Loucy (cell line): Measurements from ENCODE around the gene ERFE.
"Not testable (repeated sequence)": the region's sequence is repeated elsewhere in the genome, so short reads cannot be mapped to it uniquely, and the experiment has no call there.

Experiments used
- H2AFZ ChIP-seq: fragments of 200-600 bp; sonication (generic); 2 replicates; pipeline ENCODE4 v1.6.0; 2016; ENCODE audit warnings: antibody characterized with exemption, mild to moderate bottlenecking, low read length, moderate library complexity
- H3F3A ChIP-seq: fragments of 200-600 bp; 2 replicates; pipeline ENCODE4 v1.6.0; 2016; ENCODE audit warnings: antibody characterized with exemption, low read depth, mild to moderate bottlenecking
- H3K27me3 ChIP-seq: fragments of 200-600 bp; sonication (generic); 2 replicates; pipeline ENCODE4 v1.6.1; 2014; ENCODE audit warnings: low read length, mild to moderate bottlenecking; ENCODE audit not compliant: insufficient read depth, poor library complexity, severe bottlenecking
- H3K36me3 ChIP-seq: fragments of 200-600 bp; sonication (generic); 2 replicates; pipeline ENCODE4 v1.6.1; 2016; ENCODE audit warnings: low read length; ENCODE audit not compliant: insufficient read depth
- H3K4me1 ChIP-seq: fragments of 200-600 bp; sonication (generic); 2 replicates; pipeline ENCODE4 v1.5.1; 2014; ENCODE audit warnings: low read length, mild to moderate bottlenecking; ENCODE audit not compliant: insufficient read depth, poor library complexity, severe bottlenecking
- H3K4me2 ChIP-seq: fragments of 200-600 bp; sonication (generic); 2 replicates; pipeline ENCODE4 v1.6.0; 2014; ENCODE audit warnings: antibody characterized with exemption, low read length, low read depth, mild to moderate bottlenecking; ENCODE audit not compliant: poor library complexity, severe bottlenecking
- H3K4me3 ChIP-seq: fragments of 200-600 bp; sonication (generic); 2 replicates; pipeline ENCODE4 v1.5.1; 2014; ENCODE audit warnings: low read length, mild to moderate bottlenecking, mixed read lengths; ENCODE audit not compliant: poor library complexity, severe bottlenecking
- H3K79me2 ChIP-seq: fragments of 200-600 bp; sonication (generic); 2 replicates; pipeline ENCODE4 v1.6.1; 2014; ENCODE audit warnings: low read length; ENCODE audit not compliant: insufficient read depth
- H3K9ac ChIP-seq: fragments of 200-600 bp; sonication (generic); 2 replicates; pipeline ENCODE4 v1.6.0; 2014; ENCODE audit warnings: mild to moderate bottlenecking, low read depth, low read length, moderate library complexity; ENCODE audit not compliant: poor library complexity, severe bottlenecking
- H3K9me2 ChIP-seq: fragments of 200-600 bp; sonication (generic); replicated peaks from 2 replicates; pipeline ENCODE4 v1.6.1; 2016; ENCODE audit warnings: low read depth, low read length, mixed read lengths
- H3K9me3 ChIP-seq: fragments of 200-600 bp; sonication (generic); 2 replicates; pipeline ENCODE4 v1.6.1; 2014; ENCODE audit warnings: mild to moderate bottlenecking, antibody characterized with exemption, low read length, low read depth; ENCODE audit not compliant: insufficient read depth
- H4K20me1 ChIP-seq: fragments of 200-600 bp; sonication (generic); 2 replicates; pipeline ENCODE4 v1.6.0; 2014; ENCODE audit warnings: antibody characterized with exemption, low read length, mild to moderate bottlenecking; ENCODE audit not compliant: insufficient read depth, poor library complexity, severe bottlenecking
- CTCF ChIP-seq: fragments of 200-600 bp; sonication (generic); conservative IDR thresholded peaks from 2 replicates; pipeline ENCODE4 v1.5.1; 2014; ENCODE audit warnings: mild to moderate bottlenecking, antibody characterized with exemption, low read length
- EZH2phosphoT487 ChIP-seq: fragments of 200-600 bp; IDR thresholded peaks from 2 replicates; pipeline ENCODE4 v1.6.1; 2018; ENCODE audit warnings: antibody characterized with exemption, mild to moderate bottlenecking, moderate library complexity, borderline replicate concordance

ERFE gene

GRCh38 chr2:238169708-238170251 is 11.0 kb downstream of the ERFE start:
- H2AFZ ChIP-seq: no peak overlapping the region
- no peaks in the 10 kb centered on the region for H3K79me2 ChIP-seq
- no peaks in the 10 kb centered on the region for H3K9me3 ChIP-seq
- H3K36me3 ChIP-seq: peaks cover 60% of the 10 kb centered on the region; the same call in 1 of the 2 replicates
- peaks cover 9% of the 10 kb centered on the region; the same call in 1 of the 2 replicates for H3F3A ChIP-seq
- H3K27me3 ChIP-seq: no peaks in the 10 kb centered on the region
- no peak for TF ChIP-seq EZH2phosphoT487
- no peak for TF ChIP-seq CTCF
- H4K20me1 ChIP-seq: no peaks in the 10 kb centered on the region
- peaks cover 17% of the 10 kb centered on the region for H3K4me1 ChIP-seq
- H3K4me3 ChIP-seq: no peak overlapping the region
- H3K9ac ChIP-seq: no peak overlapping the region
- H3K9me2 ChIP-seq: no peaks in the 10 kb centered on the region
- no peak overlapping the region for H3K4me2 ChIP-seq

GRCh38 chr2:238170386-238171071 is 11.8 kb downstream of the ERFE start:
- TF ChIP-seq CTCF: no peak
- no peak for TF ChIP-seq EZH2phosphoT487
- Histone ChIP-seq H3K4me3 (no peak overlapping the region), H3K27me3 (no peaks in the 10 kb centered on the region), H3K9me2 (no peaks in the 10 kb centered on the region), H3K9ac (no peak overlapping the region), H3K79me2 (no peaks in the 10 kb centered on the region), H3F3A (peaks cover 9% of the 10 kb centered on the region), H2AFZ (no peak overlapping the region), H3K4me1 (peaks cover 25% of the 10 kb centered on the region), H3K36me3 (peaks cover 60% of the 10 kb centered on the region; the same call in 1 of the 2 replicates), H3K9me3 (no peaks in the 10 kb centered on the region), H4K20me1 (no peaks in the 10 kb centered on the region), H3K4me2 (no peak overlapping the region)

GRCh38 chr2:238171072-238171431 is 12.3 kb downstream of the ERFE start:
- H3K4me3 ChIP-seq, H3K9ac ChIP-seq, H3K4me2 ChIP-seq, H3K79me2 ChIP-seq, H4K20me1 ChIP-seq, H3K9me3 ChIP-seq, H3K9me2 ChIP-seq, H3F3A ChIP-seq, H3K27me3 ChIP-seq, H2AFZ ChIP-seq: not testable (repeated sequence)
- Histone ChIP-seq H3K36me3 (peaks cover 60% of the 10 kb centered on the region; the same call in 1 of the 2 replicates), H3K4me1 (peaks cover 28% of the 10 kb centered on the region)
